H1 (cell line): ENCODE data around the gene CPTP. TPM values are rescaled to one million over a fixed set of nuclear protein-coding genes. Genes with fewer than 3 reads are reported as not detected.
A peak's percentile ranks its signal among the peaks of the same experiment; 100 is the strongest.

Experiments used
- CTCF ChIA-PET: fragments of 300-600 bp; sonication (Branson Sonifier 250); formaldehyde crosslinking; loops from one replicate; lab custom pipeline; 2021; ENCODE audit not compliant: partially characterized antibody; lab: Charles Lee
- POLR2A ChIA-PET: fragments of 300-600 bp; sonication (Branson Sonifier 250); formaldehyde crosslinking; loops from one replicate; lab custom pipeline; 2021; ENCODE audit warnings: inconsistent platforms; ENCODE audit not compliant: partially characterized antibody; lab: Charles Lee
- DNase-seq, 2 experiments: peaks; one replicate each; pipeline versions ENCODE4 v3.0.0 to v3.0.0-alpha.2; 2010 to 2022; ENCODE audit warnings: low spot score in 2 of 2, low read depth in 1 of 2, mixed read lengths in 1 of 2
- FAIRE-seq: peaks from 2 replicates; lab custom pipeline; 2011; peaks lifted over from hg19 to GRCh38; lab: Jason Lieb, UNC
- H2AFZ ChIP-seq: 2 replicates; pipeline ENCODE4 v1.8.1; 2012; ENCODE audit warnings: low read length, inconsistent platforms
- H2AK5ac ChIP-seq: 2 replicates; pipeline ENCODE4 v1.6.1; 2013; ENCODE audit warnings: low read depth, low read length
- H2BK120ac ChIP-seq: replicated peaks from 2 replicates; pipeline ENCODE3; 2013; ENCODE audit warnings: low read depth, low read length, inconsistent platforms
- H2BK12ac ChIP-seq: 2 replicates; pipeline ENCODE4 v1.6.1; 2013; ENCODE audit warnings: low read depth, low read length
- H2BK15ac ChIP-seq: 2 replicates; pipeline ENCODE4 v1.6.1; 2013; ENCODE audit warnings: low read length
- H2BK20ac ChIP-seq: 2 replicates; pipeline ENCODE4 v1.6.1; 2013; ENCODE audit warnings: low read length
- H2BK5ac ChIP-seq: 2 replicates; pipeline ENCODE4 v1.6.1; 2013; ENCODE audit warnings: low read depth, low read length
- H3K14ac ChIP-seq: 2 replicates; pipeline ENCODE4 v1.6.1; 2013; ENCODE audit warnings: inconsistent platforms; ENCODE audit not compliant: insufficient read length
- H3K18ac ChIP-seq: 2 replicates; pipeline ENCODE4 v1.6.1; 2013; ENCODE audit warnings: low read length; ENCODE audit errors: extremely low read depth
- H3K23ac ChIP-seq: 2 replicates; pipeline ENCODE4 v1.6.1; 2013; ENCODE audit warnings: inconsistent platforms; ENCODE audit not compliant: insufficient read length
- H3K23me2 ChIP-seq: 2 replicates; pipeline ENCODE4 v1.6.1; 2013; ENCODE audit warnings: low read depth, low read length
- H3K27ac ChIP-seq: 2 replicates; pipeline ENCODE4 v1.6.1; 2011; ENCODE audit warnings: low read depth, low read length, inconsistent platforms
- H3K27me3 ChIP-seq, 4 experiments: replicated peaks in 1 of 4; 1 replicate in 1 of 4; 2 replicates in 3 of 4; pipeline versions ENCODE4 v1.6.1 to v1.8.1; 2011 to 2013; ENCODE audit warnings: low read length in 3 of 4, mild to moderate bottlenecking in 3 of 4, inconsistent platforms in 2 of 4, mixed read lengths in 2 of 4, moderate library complexity in 1 of 4; ENCODE audit not compliant: control insufficient read depth in 3 of 4, insufficient read depth in 3 of 4; ENCODE audit errors: extremely low read depth in 1 of 4
- H3K36me3 ChIP-seq, 4 experiments: 2 replicates each; pipeline versions ENCODE4 v1.6.1 to v1.8.1; 2011 to 2013; ENCODE audit warnings: mild to moderate bottlenecking in 4 of 4, low read length in 3 of 4, moderate library complexity in 2 of 4, control low read depth in 1 of 4, inconsistent platforms in 1 of 4; ENCODE audit not compliant: insufficient read depth in 4 of 4, control insufficient read depth in 2 of 4
- H3K4ac ChIP-seq: replicated peaks from 2 replicates; pipeline ENCODE3; 2013; ENCODE audit warnings: low read length, low read depth, mixed read lengths, inconsistent platforms; ENCODE audit not compliant: insufficient read length
- H3K4me1 ChIP-seq, 4 experiments: replicated peaks in 1 of 4; 1 replicate in 1 of 4; 2 replicates in 3 of 4; pipeline versions ENCODE4 v1.6.1 to v1.8.1; 2011 to 2013; ENCODE audit warnings: low read length in 3 of 4, inconsistent platforms in 2 of 4, mixed read lengths in 1 of 4; ENCODE audit not compliant: insufficient read depth in 4 of 4, control insufficient read depth in 3 of 4
- H3K4me2 ChIP-seq, 2 experiments: 2 replicates each; pipeline versions ENCODE4 v1.6.1 to v1.8.1; 2011 to 2013; ENCODE audit warnings: low read depth in 2 of 2, low read length in 2 of 2, control low read depth in 1 of 2, inconsistent platforms in 1 of 2, mild to moderate bottlenecking in 1 of 2; ENCODE audit not compliant: insufficient read depth in 1 of 2
- H3K4me3 ChIP-seq, 4 experiments: fragments of 200-600, 300-600 bp in 1 of 4; sonication (generic), shearing (Covaris generic), sonication (Bioruptor Twin) in 1 of 4; 2 replicates each; pipeline versions ENCODE4 v1.5.1 to v1.8.1; 2011 to 2016; ENCODE audit warnings: low read length in 4 of 4, low read depth in 3 of 4, control low read depth in 2 of 4, inconsistent platforms in 2 of 4, mild to moderate bottlenecking in 2 of 4, mixed read lengths in 1 of 4, moderate library complexity in 1 of 4; ENCODE audit not compliant: insufficient read depth in 2 of 4; ENCODE audit errors: extremely low read depth in 1 of 4
- H3K56ac ChIP-seq: replicated peaks from 2 replicates; pipeline ENCODE3; 2013; ENCODE audit warnings: low read depth, mild to moderate bottlenecking, mixed read lengths, low read length, inconsistent platforms; ENCODE audit not compliant: insufficient read length
- H3K79me1 ChIP-seq: 2 replicates; pipeline ENCODE4 v1.6.1; 2013; ENCODE audit warnings: low read depth, low read length, control low read depth
- H3K79me2 ChIP-seq, 2 experiments: 2 replicates each; pipeline versions ENCODE4 v1.6.1 to v1.8.1; 2012 to 2013; ENCODE audit warnings: low read length in 2 of 2, mild to moderate bottlenecking in 2 of 2, inconsistent platforms in 1 of 2; ENCODE audit not compliant: insufficient read depth in 2 of 2, control insufficient read depth in 1 of 2
- H3K9ac ChIP-seq, 4 experiments: replicated peaks in 1 of 4; 1 replicate in 1 of 4; 2 replicates in 3 of 4; pipeline versions ENCODE4 v1.6.1 to v1.8.1; 2011 to 2013; ENCODE audit warnings: low read depth in 3 of 4, low read length in 3 of 4, control low read depth in 2 of 4, mild to moderate bottlenecking in 2 of 4, moderate library complexity in 2 of 4, inconsistent platforms in 1 of 4; ENCODE audit errors: extremely low read depth in 1 of 4
- H3K9me3 ChIP-seq, 2 experiments: 2 replicates each; pipeline versions ENCODE4 v1.6.1 to v1.8.1; 2012 to 2013; ENCODE audit warnings: mild to moderate bottlenecking in 2 of 2, moderate library complexity in 2 of 2, control low read depth in 1 of 2, inconsistent platforms in 1 of 2, low read depth in 1 of 2, low read length in 1 of 2, mixed read lengths in 1 of 2; ENCODE audit not compliant: insufficient read depth in 2 of 2
- H4K20me1 ChIP-seq, 2 experiments: replicated peaks in 1 of 2; 2 replicates each; pipeline versions ENCODE3 to v1.8.1; 2011 to 2013; ENCODE audit warnings: inconsistent platforms in 2 of 2, low read length in 2 of 2, mild to moderate bottlenecking in 1 of 2; ENCODE audit not compliant: insufficient read depth in 2 of 2, control insufficient read depth in 1 of 2
- H4K5ac ChIP-seq: 2 replicates; pipeline ENCODE4 v1.6.1; 2013; ENCODE audit warnings: low read length, low read depth, mixed read lengths, inconsistent platforms; ENCODE audit not compliant: insufficient read length
- H4K8ac ChIP-seq: 2 replicates; pipeline ENCODE4 v1.8.0; 2013; ENCODE audit warnings: mild to moderate bottlenecking, moderate library complexity, low read length, inconsistent platforms; ENCODE audit not compliant: insufficient read depth; ENCODE audit errors: extremely low read depth
- H4K91ac ChIP-seq: replicated peaks from 2 replicates; pipeline ENCODE3; 2013; ENCODE audit warnings: low read length, mixed read lengths, inconsistent platforms; ENCODE audit not compliant: insufficient read length
- CREB1 ChIP-seq: IDR thresholded peaks from 2 replicates; pipeline ENCODE4 v1.6.1; 2012; ENCODE audit warnings: inconsistent platforms
- KDM1A ChIP-seq: fragments of 200-600, 300-600 bp; sonication (generic); IDR thresholded peaks from 2 replicates; pipeline ENCODE4 v1.7.1; 2016; ENCODE audit warnings: mild to moderate bottlenecking, low read length, borderline replicate concordance
- KDM5A ChIP-seq: fragments of 200-600 bp; IDR thresholded peaks from 2 replicates; pipeline ENCODE4 v1.7.1; 2012; ENCODE audit warnings: mild to moderate bottlenecking, low read length, inconsistent platforms, mixed read lengths
- NANOG ChIP-seq: IDR thresholded peaks from 2 replicates; pipeline ENCODE4 v1.6.1; 2011; ENCODE audit warnings: low read length, low read depth, mild to moderate bottlenecking, inconsistent platforms; ENCODE audit not compliant: insufficient read depth, poor library complexity, severe bottlenecking
- RAD21 ChIP-seq, 2 experiments: IDR thresholded peaks in 1 of 2; conservative IDR thresholded peaks in 1 of 2; 2 replicates each; pipeline ENCODE4 v1.6.1; 2011; ENCODE audit warnings: low read depth in 2 of 2, low read length in 2 of 2, improper control_type of control experiment in 1 of 2, inconsistent platforms in 1 of 2, mild to moderate bottlenecking in 1 of 2, moderate library complexity in 1 of 2
- RXRA ChIP-seq: IDR thresholded peaks from 2 replicates; pipeline ENCODE4 v1.6.1; 2011; ENCODE audit warnings: low read depth, mild to moderate bottlenecking, low read length, moderate library complexity; ENCODE audit not compliant: insufficient read depth
- SP2 ChIP-seq: IDR thresholded peaks from 2 replicates; pipeline ENCODE4 v1.6.1; 2012; ENCODE audit warnings: mild to moderate bottlenecking, low read length, inconsistent platforms
- SRF ChIP-seq: IDR thresholded peaks from 2 replicates; pipeline ENCODE4 v1.6.1; 2011; ENCODE audit warnings: mild to moderate bottlenecking, low read depth, low read length, moderate library complexity
- WGBS, 2 experiments: shearing (Covaris generic) in 1 of 2; methylation state at CpG; one replicate each; pipeline versions ENCODE4 v1.1.6 to v1.1.7; 2013 to 2015; ENCODE audit warnings: low lambda C conversion rate in 2 of 2, mixed read lengths in 2 of 2, inconsistent platforms in 1 of 2, low coverage in 1 of 2, missing lambda C conversion rate in 1 of 2; ENCODE audit not compliant: insufficient replicate concordance in 2 of 2, insufficient coverage in 1 of 2, insufficient read length in 1 of 2; ENCODE audit errors: extremely low coverage in 1 of 2, missing lambda C conversion rate in 1 of 2; 5-methylcytosine and 5-hydroxymethylcytosine counted together
- polyA plus RNA-seq, 7 experiments: library from polyadenylated mRNA; depleted of rRNA in 3 of 7; stranded (reverse) in 5 of 7; unstranded in 2 of 7; fragments of >200 nt in 5 of 7; fragments of 200-250 nt in 2 of 7; gene quantifications; 1 replicate in 5 of 7; 2 replicates in 1 of 7; 4 replicates in 1 of 7; pipeline versions ENCODE4 v1.2.1 to v1.2.3, GENCODE V29; 2011 to 2013; ENCODE audit warnings: missing spikeins in 2 of 7, mixed read lengths in 2 of 7
- total RNA-seq: library from RNA; stranded (reverse); fragmentation: NEBNext Ultra II Directional; extraction: Animal tissue kit (Norgen Biotek cat#: 25700); gene quantifications from 2 replicates; pipeline ENCODE4 v1.2.1, GENCODE V29; 2021
- TF ChIP-seq, protein P1 (sequence below): IDR thresholded peaks from 2 replicates; pipeline ENCODE4 v1.6.1; 2011; ENCODE audit warnings: low read depth, mild to moderate bottlenecking, low read length; ENCODE audit not compliant: insufficient read depth
- TF ChIP-seq, protein P2 (sequence below): IDR thresholded peaks from 2 replicates; pipeline ENCODE4 v1.6.1; 2011; ENCODE audit warnings: low read length, improper control_type of control experiment

CPTP gene
- total and polyA plus RNA-seq, 2 of the 8 experiments (the other 6 are each of a cell fraction or from before 2014, with no cell fraction given), result 8.1 to 10.6 TPM

- no peak for DNase-seq
- Histone ChIP-seq H3K4me2 (no peak overlapping the region), H4K91ac (no peak overlapping the region), H2BK20ac (no peak overlapping the region), H3K79me2 (no peaks in the 10 kb centered on the region), H3K36me3 (peaks cover 0 to 7% (median 0%) of the 10 kb centered on the region in 4 experiments; a peak in 1 of 8 replicates), H4K8ac (peak overlapping the region; percentile 25; the same call in 1 of the 2 replicates), H4K5ac (no peak overlapping the region), H3K9ac (no peak overlapping the region), H2BK5ac (no peak overlapping the region), H3K79me1 (no peaks in the 10 kb centered on the region), H2BK12ac (no peak overlapping the region), H4K20me1 (peaks cover 6 to 12% of the 10 kb centered on the region in 2 experiments), H3K4me1 (peaks cover 0 to 12% (median 0%) of the 10 kb centered on the region in 4 experiments; a peak in 2 of 7 replicates), H3K9me3 (no peaks in the 10 kb centered on the region), H2AK5ac (no peak overlapping the region), H2BK120ac (no peak overlapping the region), H2BK15ac (no peak overlapping the region), H3K4ac (no peak overlapping the region), H3K4me3 (no peak overlapping the region), H3K23ac (no peak overlapping the region), H3K27ac (no peak overlapping the region), H3K27me3 (peaks cover 0 to 3% (median 0%) of the 10 kb centered on the region in 4 experiments; a peak in 1 of 7 replicates), H3K23me2 (no peaks in the 10 kb centered on the region), H3K18ac (no peak overlapping the region), H3K56ac (no peak overlapping the region), H3K14ac (no peak overlapping the region), H2AFZ (no peak overlapping the region)
- CTCF ChIA-PET, result interaction anchor here (0.8 to 1.0 kb wide), 4 partner anchors 10 to 320 kb away, joined by 3 to 5 read pairs (median 4); partner anchors contain the start of genes B3GALT6 and SDF4
- FAIRE-seq, result no peak
- WGBS, 2 experiments, result 95% methylated on average over 19 of the region's 35 CpGs; no CpG with 5 or more reads in 1 of the 2 experiments
- POLR2A ChIA-PET, result interaction anchor here (0.6 to 1.7 kb wide), 8 partner anchors 14 to 57 kb away, joined by 3 to 6 read pairs (median 4); partner anchors contain the start of gene TAS1R3
- TF ChIP-seq NANOG (no peak), SRF (no peak), RXRA (no peak), RAD21 (IDR thresholded peaks at IDR 0.05 in 1 of 2, conservative IDR thresholded peaks at IDR 0.05 in 1 of 2; ENCODE audit: low read depth in 2 of 2, low read length in 2 of 2) (no peak), KDM1A (no peak), SP2 (no peak), CREB1 (no peak), KDM5A (no peak)
- TF ChIP-seq, protein P1, sequence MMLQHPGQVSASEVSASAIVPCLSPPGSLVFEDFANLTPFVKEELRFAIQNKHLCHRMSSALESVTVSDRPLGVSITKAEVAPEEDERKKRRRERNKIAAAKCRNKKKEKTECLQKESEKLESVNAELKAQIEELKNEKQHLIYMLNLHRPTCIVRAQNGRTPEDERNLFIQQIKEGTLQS, result no peak
- TF ChIP-seq, protein P2, sequence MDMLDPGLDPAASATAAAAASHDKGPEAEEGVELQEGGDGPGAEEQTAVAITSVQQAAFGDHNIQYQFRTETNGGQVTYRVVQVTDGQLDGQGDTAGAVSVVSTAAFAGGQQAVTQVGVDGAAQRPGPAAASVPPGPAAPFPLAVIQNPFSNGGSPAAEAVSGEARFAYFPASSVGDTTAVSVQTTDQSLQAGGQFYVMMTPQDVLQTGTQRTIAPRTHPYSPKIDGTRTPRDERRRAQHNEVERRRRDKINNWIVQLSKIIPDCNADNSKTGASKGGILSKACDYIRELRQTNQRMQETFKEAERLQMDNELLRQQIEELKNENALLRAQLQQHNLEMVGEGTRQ, result no peak
These were observed 29.3 kb upstream of the CPTP start for GRCh38 chr1:1295154-1295923.
